AG04450 (cell line): Measurements from ENCODE around the gene WRAP73. TPM values are rescaled to one million over a fixed set of nuclear protein-coding genes. Genes with fewer than 3 reads are reported as not detected.

Experiments used
- CTCF ChIA-PET: fragments of 300-600, 350-600 bp; formaldehyde crosslinking; extraction: SDS; loops from one replicate; lab custom pipeline; 2022; ENCODE audit warnings: antibody characterized with exemption, inconsistent platforms; lab: Charles Lee
- POLR2A ChIA-PET: fragments of 350-600 bp; formaldehyde crosslinking; extraction: SDS; loops from one replicate; lab custom pipeline; 2021; ENCODE audit warnings: antibody characterized with exemption, inconsistent platforms; lab: Yijun Ruan, JAX
- DNase-seq: peaks from one replicate; pipeline ENCODE4 v3.0.0-alpha.2; 2011; ENCODE audit warnings: low read depth, low spot score
- H3K27ac ChIP-seq: one replicate; pipeline ENCODE4 v1.5.1; 2012; ENCODE audit warnings: low read depth, low read length, control low read depth
- H3K27me3 ChIP-seq: one replicate; pipeline ENCODE4 v1.6.0; 2012; ENCODE audit warnings: low read length; ENCODE audit not compliant: control insufficient read depth, insufficient read depth
- H3K4me3 ChIP-seq: 2 replicates; pipeline ENCODE4 v1.5.1; 2011; ENCODE audit warnings: mild to moderate bottlenecking, low read depth, low read length, control low read depth
- H3K9me3 ChIP-seq: 2 replicates; pipeline ENCODE4 v1.5.1; 2012; ENCODE audit warnings: low read length; ENCODE audit not compliant: control insufficient read depth, insufficient read depth
- polyA plus RNA-seq: library from polyadenylated mRNA; depleted of rRNA; stranded (reverse); fragments of >200 nt; gene quantifications from 2 replicates; pipeline ENCODE4 v1.2.3, GENCODE V29; 2011
- TF ChIP-seq, protein P1 (sequence below): IDR thresholded peaks from 2 replicates; pipeline ENCODE4 v1.5.1; 2011; ENCODE audit warnings: low read depth, low read length, control low read depth, inconsistent platforms

Gene WRAP73
- polyA plus RNA-seq, 1 experiment, result 14.1 TPM

DNA sequence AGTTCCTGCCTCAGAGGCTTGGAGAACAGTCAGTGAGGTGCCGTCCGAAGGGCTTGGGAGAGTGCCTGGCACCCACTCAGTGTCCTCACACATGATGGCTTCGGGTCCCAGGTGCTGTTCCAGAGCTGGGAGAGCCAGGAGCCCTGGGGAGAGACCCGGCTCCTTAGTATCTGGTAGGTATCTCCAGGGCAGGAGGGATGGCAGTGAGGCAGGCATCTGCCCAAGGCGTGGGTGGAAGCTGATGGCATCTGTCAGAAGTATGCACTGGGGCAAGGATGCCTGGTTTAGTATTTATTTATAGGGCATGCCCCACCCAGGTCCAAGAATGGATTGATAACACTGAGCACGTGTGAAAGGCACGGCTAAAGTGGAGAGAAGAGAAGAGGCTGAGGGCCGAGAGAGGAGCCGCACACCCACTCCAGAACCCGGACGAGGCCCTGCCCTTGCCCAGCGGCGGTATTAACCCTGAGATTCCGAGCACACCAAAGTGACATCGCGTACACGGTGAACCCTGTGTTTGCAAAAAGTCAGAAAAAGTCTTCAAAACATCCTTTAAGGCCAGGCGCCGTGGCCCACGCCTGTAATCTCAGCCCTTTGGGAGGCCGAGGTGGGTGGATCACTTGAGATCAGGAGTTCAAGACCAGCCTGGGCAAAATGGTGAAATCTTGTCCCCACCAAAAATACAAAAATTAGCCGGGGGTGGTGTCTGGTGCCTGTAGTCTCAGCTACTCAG is 4.8 kb upstream of the WRAP73 start:
- H3K27ac ChIP-seq, result no peak overlapping the region

DNA sequence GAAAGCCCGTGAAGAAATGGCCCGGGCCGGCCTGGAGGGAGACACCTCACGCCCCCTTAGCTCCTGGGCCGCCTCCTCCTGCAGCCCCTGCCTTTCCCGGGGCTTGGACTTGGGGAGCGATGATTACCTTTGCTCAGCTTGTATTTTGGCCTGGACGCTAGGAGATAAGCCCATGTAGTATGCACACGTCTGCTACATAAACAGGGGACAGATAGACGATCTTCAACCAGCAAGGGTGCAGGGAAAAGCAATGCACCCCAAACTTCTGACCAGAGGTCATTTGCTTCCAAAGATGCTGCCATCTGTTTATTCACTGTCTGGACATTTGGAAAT is 3.3 kb upstream of the WRAP73 start:
- H3K27me3 ChIP-seq, result peaks cover 60% of the 10 kb centered on the region
- TF ChIP-seq, protein P1, sequence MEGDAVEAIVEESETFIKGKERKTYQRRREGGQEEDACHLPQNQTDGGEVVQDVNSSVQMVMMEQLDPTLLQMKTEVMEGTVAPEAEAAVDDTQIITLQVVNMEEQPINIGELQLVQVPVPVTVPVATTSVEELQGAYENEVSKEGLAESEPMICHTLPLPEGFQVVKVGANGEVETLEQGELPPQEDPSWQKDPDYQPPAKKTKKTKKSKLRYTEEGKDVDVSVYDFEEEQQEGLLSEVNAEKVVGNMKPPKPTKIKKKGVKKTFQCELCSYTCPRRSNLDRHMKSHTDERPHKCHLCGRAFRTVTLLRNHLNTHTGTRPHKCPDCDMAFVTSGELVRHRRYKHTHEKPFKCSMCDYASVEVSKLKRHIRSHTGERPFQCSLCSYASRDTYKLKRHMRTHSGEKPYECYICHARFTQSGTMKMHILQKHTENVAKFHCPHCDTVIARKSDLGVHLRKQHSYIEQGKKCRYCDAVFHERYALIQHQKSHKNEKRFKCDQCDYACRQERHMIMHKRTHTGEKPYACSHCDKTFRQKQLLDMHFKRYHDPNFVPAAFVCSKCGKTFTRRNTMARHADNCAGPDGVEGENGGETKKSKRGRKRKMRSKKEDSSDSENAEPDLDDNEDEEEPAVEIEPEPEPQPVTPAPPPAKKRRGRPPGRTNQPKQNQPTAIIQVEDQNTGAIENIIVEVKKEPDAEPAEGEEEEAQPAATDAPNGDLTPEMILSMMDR, result no peak
- no peak for DNase-seq
- H3K27ac ChIP-seq, result no peak overlapping the region
- CTCF ChIA-PET, result interaction anchor here (1.2 kb wide), 1 partner anchor 200 kb away, joined by 3 read pairs; no protein-coding TSS in a partner anchor
- H3K4me3 ChIP-seq, result no peak overlapping the region
- peaks cover 4% of the 10 kb centered on the region; the same call in 1 of the 2 replicates for H3K9me3 ChIP-seq
- POLR2A ChIA-PET, result no interaction called here

More for the DNA sequence above, 4.8 kb upstream of the WRAP73 start:
- CTCF ChIA-PET, result no interaction called here
- POLR2A ChIA-PET, result no interaction called here
- peaks cover 4% of the 10 kb centered on the region; the same call in 1 of the 2 replicates for H3K9me3 ChIP-seq
- H3K4me3 ChIP-seq, result no peak overlapping the region
- TF ChIP-seq, protein P1, result no peak
- DNase-seq, result no peak
- peaks cover 67% of the 10 kb centered on the region for H3K27me3 ChIP-seq

DNA sequence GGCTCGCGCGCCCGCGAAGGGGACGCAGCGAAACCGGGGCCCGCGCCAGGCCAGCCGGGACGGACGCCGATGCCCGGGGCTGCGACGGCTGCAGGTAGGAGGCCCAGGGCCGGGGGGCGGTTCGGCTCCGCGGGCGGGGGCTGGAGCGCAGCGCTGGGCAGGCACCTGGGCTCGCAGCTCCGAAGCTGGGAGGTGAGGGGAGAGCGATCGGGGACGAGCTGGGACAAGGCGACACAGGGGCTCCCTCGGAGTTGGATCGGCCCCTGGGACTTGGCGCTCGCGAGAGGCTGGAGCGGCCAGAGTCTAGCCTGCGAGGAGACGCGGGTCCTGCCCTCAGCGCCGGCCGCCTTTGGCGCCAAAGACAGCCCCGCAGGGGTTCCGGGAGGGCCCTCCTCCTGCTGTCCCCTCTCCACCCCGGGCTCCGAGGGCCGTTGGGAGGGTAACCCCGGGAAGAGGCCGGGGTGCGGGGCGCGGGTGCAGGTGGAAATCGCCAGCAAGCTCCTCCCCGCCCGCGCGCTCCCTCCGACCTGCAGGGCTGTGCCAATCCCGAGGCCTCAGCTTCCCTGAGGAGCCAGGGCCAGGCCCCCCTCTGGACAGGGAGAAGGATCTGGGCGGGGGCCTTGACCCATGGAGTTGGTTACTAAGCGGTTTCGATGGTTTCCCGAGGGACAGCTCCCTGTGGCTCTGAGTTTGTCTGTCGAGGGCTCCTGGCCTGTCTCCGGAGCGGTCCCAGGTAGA is 2.8 kb upstream of the WRAP73 start:
- Histone ChIP-seq H3K9me3 (peaks cover 4% of the 10 kb centered on the region; the same call in 1 of the 2 replicates), H3K27me3 (peaks cover 56% of the 10 kb centered on the region), H3K4me3 (no peak overlapping the region), H3K27ac (no peak overlapping the region)
- ChIA-PET CTCF (interaction anchor here (1.2 kb wide), 1 partner anchor 200 kb away, joined by 3 read pairs; no protein-coding TSS in a partner anchor), POLR2A (no interaction called here)
- TF ChIP-seq, protein P1, result no peak
- DNase-seq, result no peak

DNA sequence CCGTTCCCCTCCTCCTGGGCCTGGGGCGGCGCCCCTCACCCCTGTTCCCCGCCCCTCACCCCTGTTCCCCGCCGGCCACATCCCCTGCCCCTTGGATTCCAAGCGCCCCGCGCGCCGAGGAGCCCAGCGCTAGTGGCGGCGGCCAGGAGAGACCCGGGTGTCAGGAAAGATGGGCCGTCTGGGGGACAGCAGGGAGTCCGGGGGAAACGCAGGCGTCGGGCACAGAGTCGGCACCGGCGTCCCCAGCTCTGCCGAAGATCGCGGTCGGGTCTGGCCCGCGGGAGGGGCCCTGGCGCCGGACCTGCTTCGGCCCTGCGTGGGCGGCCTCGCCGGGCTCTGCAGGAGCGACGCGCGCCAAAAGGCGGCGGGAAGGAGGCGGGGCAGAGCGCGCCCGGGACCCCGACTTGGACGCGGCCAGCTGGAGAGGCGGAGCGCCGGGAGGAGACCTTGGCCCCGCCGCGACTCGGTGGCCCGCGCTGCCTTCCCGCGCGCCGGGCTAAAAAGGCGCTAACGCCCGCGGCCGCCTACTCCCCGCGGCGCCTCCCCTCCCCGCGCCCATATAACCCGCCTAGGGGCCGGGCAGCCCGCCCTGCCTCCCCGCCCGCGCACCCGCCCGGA is 2.1 kb upstream of the WRAP73 start, which contains the start of gene TP73:
Gene TP73, plus strand, starts transcription at position 587 of the 618 bp plus-strand sequence. CDS start 29,850 bp downstream, outside the sequence.
- TF ChIP-seq, protein P1, result no peak
- Histone ChIP-seq H3K9me3 (peaks cover 4% of the 10 kb centered on the region; the same call in 1 of the 2 replicates), H3K27me3 (peaks cover 51% of the 10 kb centered on the region), H3K27ac (no peak within 1 kb of the TSS), H3K4me3 (no peak within 1 kb of the TSS)
- CTCF ChIA-PET, result no interaction called here
- no peak for DNase-seq
- POLR2A ChIA-PET, result no interaction called here
